Measurements from ENCODE around the gene PPM1M. TPM values are rescaled to one million over a fixed set of nuclear protein-coding genes. Genes with fewer than 3 reads are reported as not detected.

PPM1M gene
- total and polyA plus RNA-seq, 4 donors, result 18.2 to 53.6 (median 35.0) TPM

DNA sequence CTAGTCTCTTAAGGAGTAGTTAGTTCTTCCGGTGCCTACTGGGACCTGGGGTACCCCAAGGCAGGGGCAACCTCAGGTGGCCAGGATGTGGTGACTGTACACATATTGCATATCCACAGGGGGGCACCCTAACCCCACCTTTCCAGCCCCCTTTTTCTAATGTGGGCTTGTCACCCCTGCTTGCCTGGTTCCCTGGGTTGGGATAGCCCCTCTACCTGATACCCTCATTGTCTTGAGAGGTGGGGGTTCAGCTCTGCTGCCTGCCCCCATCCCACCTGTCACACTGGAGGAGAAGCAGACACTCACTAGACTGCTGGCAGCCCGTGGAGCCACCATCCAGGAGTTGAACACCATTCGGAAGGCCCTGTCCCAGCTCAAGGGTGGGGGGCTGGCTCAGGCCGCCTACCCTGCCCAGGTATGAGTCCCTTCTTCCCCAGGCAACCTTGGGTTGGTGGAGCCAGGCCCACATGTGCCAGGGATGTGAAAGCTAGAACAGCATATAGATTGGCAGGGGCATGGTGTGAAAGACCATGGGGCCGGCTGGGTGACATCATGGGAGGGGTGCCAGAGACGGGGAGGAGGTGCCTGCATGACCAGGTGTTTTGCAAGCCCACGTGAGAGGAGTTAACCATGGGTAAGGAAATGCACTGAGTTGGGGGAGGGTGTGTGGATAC is 46.1 kb downstream of the PPM1M start:
- no peak overlapping the region for H3K4me3 ChIP-seq
- H3K9ac ChIP-seq (ENCODE audit: insufficient read depth in 1 of 2, low read length in 2 of 2), result no peak overlapping the region
- H3K27ac ChIP-seq (ENCODE audit: low read depth in 1 of 2, low read length in 1 of 2), result no peak overlapping the region
- peaks cover 0 to 36% (median 4%) of the 10 kb centered on the region in 4 donors for H3K36me3 ChIP-seq (ENCODE audit: control insufficient read depth in 4 of 4, insufficient read depth in 4 of 4, low read length in 4 of 4)
- WGBS, 2 donors, result 80 to 84% methylated on average over 7 of the region's 7 CpGs
- DNase-seq (peak in 2 of 3 donors; percentile 35 to 56), ATAC-seq (ENCODE audit: insufficient read depth, low FRiP score) (no peak)
- H3K9me3 ChIP-seq (ENCODE audit: control insufficient read depth in 4 of 4, insufficient read depth in 3 of 4, low read length in 3 of 4), result no peaks in the 10 kb centered on the region
- peaks cover 0 to 11% (median 4%) of the 10 kb centered on the region in 5 donors for H3K4me1 ChIP-seq (ENCODE audit: control insufficient read depth in 5 of 5, insufficient read depth in 5 of 5, low read length in 5 of 5)
- no peaks in the 10 kb centered on the region for H3K27me3 ChIP-seq (ENCODE audit: control insufficient read depth in 3 of 3, insufficient read depth in 3 of 3, low read length in 2 of 3)
- TF ChIP-seq CTCF (IDR thresholded peaks at IDR 0.05; ENCODE audit: control extremely low read depth, extremely low read depth), result no peak

GRCh38 chr3:52292247-52293065 is 46.9 kb downstream of the PPM1M start:
- TF ChIP-seq CTCF (IDR thresholded peaks at IDR 0.05; ENCODE audit: control extremely low read depth, extremely low read depth), result no peak
- Histone ChIP-seq H3K36me3 (ENCODE audit: control insufficient read depth in 4 of 4, insufficient read depth in 4 of 4, low read length in 4 of 4) (peaks cover 0 to 38% (median 4%) of the 10 kb centered on the region in 4 donors), H3K4me3 (no peak overlapping the region), H3K27me3 (ENCODE audit: control insufficient read depth in 3 of 3, insufficient read depth in 3 of 3, low read length in 2 of 3) (no peaks in the 10 kb centered on the region), H3K9me3 (ENCODE audit: control insufficient read depth in 4 of 4, insufficient read depth in 3 of 4, low read length in 3 of 4) (no peaks in the 10 kb centered on the region), H3K9ac (ENCODE audit: insufficient read depth in 1 of 2, low read length in 2 of 2) (no peak overlapping the region), H3K27ac (ENCODE audit: low read depth in 1 of 2, low read length in 1 of 2) (no peak overlapping the region), H3K4me1 (ENCODE audit: control insufficient read depth in 5 of 5, insufficient read depth in 5 of 5, low read length in 5 of 5) (peaks cover 0 to 7% (median 0%) of the 10 kb centered on the region in 5 donors)
- DNase-seq (no peak), ATAC-seq (ENCODE audit: insufficient read depth, low FRiP score) (no peak)
- WGBS, 2 donors, result 95% methylated on average over 20 of the region's 20 CpGs

DNA sequence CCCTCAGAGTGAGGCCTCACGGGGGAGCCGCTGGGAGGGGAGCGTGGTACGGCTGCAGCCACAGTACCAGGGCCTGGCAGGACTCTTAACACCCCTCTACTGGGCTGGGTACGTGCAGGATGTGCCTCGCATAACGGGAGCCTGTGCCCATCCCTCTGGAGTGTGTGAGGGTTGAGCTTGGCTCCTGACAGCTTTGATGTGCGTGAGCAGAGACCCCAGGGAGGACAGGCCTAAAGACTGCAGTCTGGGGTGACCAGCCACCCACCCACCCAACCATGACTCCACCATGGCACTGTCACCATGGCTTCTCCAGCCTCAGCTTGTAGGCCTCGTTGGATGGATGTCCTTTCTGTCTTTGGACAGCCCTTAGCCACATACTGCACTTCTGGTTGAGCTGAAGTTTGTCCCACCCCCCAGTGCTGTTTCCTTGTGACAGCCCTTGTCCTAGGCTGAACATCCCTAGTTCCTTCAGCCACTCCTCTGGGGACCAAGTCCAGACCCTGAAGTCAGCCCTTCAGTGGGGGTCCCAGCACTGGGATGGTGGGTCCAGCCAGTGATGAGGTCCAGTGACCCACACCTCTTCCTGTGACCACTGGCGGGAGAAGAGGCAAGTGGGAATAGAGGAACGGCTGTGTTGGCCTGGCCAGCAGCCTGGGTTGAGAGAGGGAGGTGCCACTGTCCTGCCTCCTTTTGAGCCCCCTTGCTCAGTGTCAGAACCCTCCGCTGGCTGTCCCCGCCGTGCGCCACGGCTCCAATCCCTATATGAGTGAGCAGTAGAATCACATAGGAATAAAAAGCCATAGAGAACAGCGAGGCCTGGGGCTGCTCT is 48.1 kb downstream of the PPM1M start:
- H3K27me3 ChIP-seq (ENCODE audit: control insufficient read depth in 3 of 3, insufficient read depth in 3 of 3, low read length in 2 of 3), result no peaks in the 10 kb centered on the region
- peaks cover 0 to 38% (median 4%) of the 10 kb centered on the region in 4 donors for H3K36me3 ChIP-seq (ENCODE audit: control insufficient read depth in 4 of 4, insufficient read depth in 4 of 4, low read length in 4 of 4)
- DNase-seq (no peak), ATAC-seq (ENCODE audit: insufficient read depth, low FRiP score) (no peak)
- no peaks in the 10 kb centered on the region for H3K9me3 ChIP-seq (ENCODE audit: control insufficient read depth in 4 of 4, insufficient read depth in 3 of 4, low read length in 3 of 4)
- H3K27ac ChIP-seq (ENCODE audit: low read depth in 1 of 2, low read length in 1 of 2), result no peak overlapping the region
- H3K9ac ChIP-seq (ENCODE audit: insufficient read depth in 1 of 2, low read length in 2 of 2), result no peak overlapping the region
- no peak for TF ChIP-seq CTCF (IDR thresholded peaks at IDR 0.05; ENCODE audit: control extremely low read depth, extremely low read depth)
- no peak overlapping the region for H3K4me3 ChIP-seq
- H3K4me1 ChIP-seq (ENCODE audit: control insufficient read depth in 5 of 5, insufficient read depth in 5 of 5, low read length in 5 of 5), result peaks cover 0 to 15% (median 0%) of the 10 kb centered on the region in 5 donors
- WGBS, 2 donors, result 89 to 93% methylated on average over 17 of the region's 17 CpGs
